ENCODE measurements around the gene ZNF514. TPM values are rescaled to one million over a fixed set of nuclear protein-coding genes. Genes with fewer than 3 reads are reported as not detected.
"Not testable (repeated sequence)": the region's sequence is repeated elsewhere in the genome, so short reads cannot be mapped to it uniquely, and the experiment has no call there.

Gene ZNF514
- total RNA-seq, 1 experiment from 2014 or later, result 21.7 TPM

DNA sequence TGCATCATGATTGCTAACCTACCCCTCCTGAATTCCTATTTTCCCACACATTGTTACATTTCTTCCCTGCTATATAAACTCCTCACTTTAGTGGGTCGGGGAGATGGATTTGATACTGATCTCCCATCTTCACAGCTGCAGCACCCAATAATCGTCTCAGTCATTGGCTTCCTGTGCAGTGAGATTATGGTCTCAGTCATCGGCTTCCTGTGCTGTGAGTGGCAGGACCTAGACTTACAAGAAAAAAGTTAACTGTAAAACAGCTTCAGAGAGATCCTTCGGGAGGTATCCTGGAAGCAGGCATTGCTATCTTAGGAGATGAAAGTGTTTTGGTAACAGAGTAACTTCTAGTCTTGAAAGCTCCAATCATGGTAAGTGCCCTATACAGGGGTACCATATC, 44.3 kb upstream of the ZNF514 start:
- no peak overlapping the region for H3K4me2 ChIP-seq
- CTCF ChIA-PET, result no interaction called here
- no peaks in the 10 kb centered on the region for H3K79me2 ChIP-seq (ENCODE audit: low read depth)
- BruUV-seq (replicated peaks), result no TSS peak
- intact Hi-C loops (cut with micrococcal nuclease; ENCODE audit: unreplicated experiment), result loop anchor here (10.0 kb wide), 1 partner anchor 329 kb away; the partner anchor contains the start of gene TEKT4
- POLR2A ChIA-PET (ENCODE audit: unreplicated experiment), result no interaction called here
- TF ChIP-seq, protein P1, sequence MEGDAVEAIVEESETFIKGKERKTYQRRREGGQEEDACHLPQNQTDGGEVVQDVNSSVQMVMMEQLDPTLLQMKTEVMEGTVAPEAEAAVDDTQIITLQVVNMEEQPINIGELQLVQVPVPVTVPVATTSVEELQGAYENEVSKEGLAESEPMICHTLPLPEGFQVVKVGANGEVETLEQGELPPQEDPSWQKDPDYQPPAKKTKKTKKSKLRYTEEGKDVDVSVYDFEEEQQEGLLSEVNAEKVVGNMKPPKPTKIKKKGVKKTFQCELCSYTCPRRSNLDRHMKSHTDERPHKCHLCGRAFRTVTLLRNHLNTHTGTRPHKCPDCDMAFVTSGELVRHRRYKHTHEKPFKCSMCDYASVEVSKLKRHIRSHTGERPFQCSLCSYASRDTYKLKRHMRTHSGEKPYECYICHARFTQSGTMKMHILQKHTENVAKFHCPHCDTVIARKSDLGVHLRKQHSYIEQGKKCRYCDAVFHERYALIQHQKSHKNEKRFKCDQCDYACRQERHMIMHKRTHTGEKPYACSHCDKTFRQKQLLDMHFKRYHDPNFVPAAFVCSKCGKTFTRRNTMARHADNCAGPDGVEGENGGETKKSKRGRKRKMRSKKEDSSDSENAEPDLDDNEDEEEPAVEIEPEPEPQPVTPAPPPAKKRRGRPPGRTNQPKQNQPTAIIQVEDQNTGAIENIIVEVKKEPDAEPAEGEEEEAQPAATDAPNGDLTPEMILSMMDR (conservative IDR thresholded peaks at IDR 0.05), result no peak
- no peak for TF ChIP-seq EZH2 (IDR thresholded peaks at IDR 0.05; ENCODE audit: low read depth)
- no peaks in the 10 kb centered on the region for H3K36me3 ChIP-seq (ENCODE audit: low read depth)
- H2AFZ ChIP-seq, result no peak overlapping the region
- DNase-seq, result no peak
- no peaks in the 10 kb centered on the region for H3F3A ChIP-seq (ENCODE audit: insufficient read depth, low read depth)
- peaks cover 4% of the 10 kb centered on the region; the same call in 1 of the 2 replicates for H3K27me3 ChIP-seq (ENCODE audit: insufficient read depth, low read depth)
- no peak overlapping the region for H3K4me3 ChIP-seq
- no peak overlapping the region for H3K27ac ChIP-seq
- peaks cover 22% of the 10 kb centered on the region for H3K9me3 ChIP-seq (ENCODE audit: insufficient read depth, low read depth)
- H3K4me1 ChIP-seq (replicated peaks; ENCODE audit: insufficient read depth), result peaks cover 6% of the 10 kb centered on the region; the same call in 1 of the 2 replicates
- H4K20me1 ChIP-seq (ENCODE audit: insufficient read depth), result no peaks in the 10 kb centered on the region
- no peaks in the 10 kb centered on the region for H3K9me2 ChIP-seq (ENCODE audit: insufficient read depth)

DNA sequence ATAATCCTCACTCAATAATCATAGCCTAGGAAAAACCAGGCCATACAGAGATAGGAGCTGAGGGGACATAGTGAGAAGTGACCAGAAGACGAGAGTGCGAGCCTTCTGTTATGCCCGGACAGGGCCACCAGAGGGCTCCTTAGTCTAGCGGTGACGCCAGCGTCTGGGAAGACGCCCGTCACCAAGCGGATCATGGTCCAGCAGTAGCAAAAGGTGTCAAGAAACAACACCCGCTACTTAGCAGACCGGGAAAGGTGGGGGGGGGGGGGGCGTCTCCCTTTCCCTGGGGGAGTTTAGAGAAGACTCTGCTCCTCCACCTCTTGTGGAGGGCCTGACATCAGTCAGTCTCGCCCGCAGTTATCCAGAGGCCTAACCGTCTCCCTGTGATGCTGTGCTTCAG, 33.3 kb upstream of the ZNF514 start:
- H3K27me3 ChIP-seq (ENCODE audit: insufficient read depth, low read depth), result peaks cover 47% of the 10 kb centered on the region
- H3K4me2 ChIP-seq; POLR2A ChIA-PET (ENCODE audit: unreplicated experiment); H3K79me2 ChIP-seq (ENCODE audit: low read depth); H3F3A ChIP-seq (ENCODE audit: insufficient read depth, low read depth); H3K4me1 ChIP-seq (replicated peaks; ENCODE audit: insufficient read depth); H2AFZ ChIP-seq; BruUV-seq (replicated peaks); H3K9me3 ChIP-seq (ENCODE audit: insufficient read depth, low read depth); CTCF ChIA-PET; H3K9me2 ChIP-seq (ENCODE audit: insufficient read depth); H3K4me3 ChIP-seq; H3K27ac ChIP-seq; H3K36me3 ChIP-seq (ENCODE audit: low read depth); H4K20me1 ChIP-seq (ENCODE audit: insufficient read depth): not testable (repeated sequence)
- intact Hi-C loops (cut with micrococcal nuclease; ENCODE audit: unreplicated experiment), result loop anchor here (1.0 kb wide), 1 partner anchor 536 kb away; no protein-coding TSS in a partner anchor
- peak in 1 of 2 experiments; percentile 69 for DNase-seq
- TF ChIP-seq, protein P1 (conservative IDR thresholded peaks at IDR 0.05), result peak; percentile 78

DNA sequence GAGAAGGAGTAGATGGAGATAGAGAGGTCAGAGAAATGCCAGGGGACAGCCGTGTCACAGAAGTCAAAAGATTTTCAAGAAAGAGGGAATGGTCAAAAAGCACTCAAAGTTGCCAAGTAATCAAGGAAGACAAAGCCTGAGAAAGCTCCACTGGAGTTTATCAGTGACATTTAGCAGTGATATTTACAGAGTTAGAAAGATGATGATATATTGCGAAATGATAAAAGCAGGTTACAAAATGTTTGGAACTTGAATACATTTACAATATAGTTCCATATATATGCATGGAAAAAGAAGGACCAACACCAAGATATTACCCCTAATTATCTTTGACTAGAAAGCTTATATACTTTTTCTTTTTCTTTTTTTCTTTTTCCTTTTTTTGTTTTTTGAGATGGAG, 26.3 kb upstream of the ZNF514 start:
- intact Hi-C loops (cut with micrococcal nuclease; ENCODE audit: unreplicated experiment), result no loop called here
- ChIA-PET CTCF (no interaction called here), POLR2A (ENCODE audit: unreplicated experiment) (interaction anchor here (0.6 kb wide), 1 partner anchor 21 kb away, joined by 4 read pairs; the partner anchor contains the start of gene ZNF2)
- no TSS peak for BruUV-seq (replicated peaks)
- H3K79me2 ChIP-seq (ENCODE audit: low read depth), result no peaks in the 10 kb centered on the region
- no peak overlapping the region for H3K4me3 ChIP-seq
- H4K20me1 ChIP-seq (ENCODE audit: insufficient read depth), result no peaks in the 10 kb centered on the region
- no peak for TF ChIP-seq EZH2 (IDR thresholded peaks at IDR 0.05; ENCODE audit: low read depth)
- TF ChIP-seq, protein P1 (conservative IDR thresholded peaks at IDR 0.05), result no peak
- no peaks in the 10 kb centered on the region for H3K9me2 ChIP-seq (ENCODE audit: insufficient read depth)
- no peaks in the 10 kb centered on the region for H3K4me1 ChIP-seq (replicated peaks; ENCODE audit: insufficient read depth)
- no peak overlapping the region for H3K27ac ChIP-seq
- H3K36me3 ChIP-seq (ENCODE audit: low read depth), result peaks cover 16% of the 10 kb centered on the region
- no peaks in the 10 kb centered on the region for H3F3A ChIP-seq (ENCODE audit: insufficient read depth, low read depth)
- peaks cover 13% of the 10 kb centered on the region for H3K9me3 ChIP-seq (ENCODE audit: insufficient read depth, low read depth)
- H2AFZ ChIP-seq, result no peak overlapping the region
- H3K4me2 ChIP-seq, result no peak overlapping the region
- H3K27me3 ChIP-seq (ENCODE audit: insufficient read depth, low read depth), result peaks cover 15% of the 10 kb centered on the region
- DNase-seq, result no peak
